ENCODE measurements around the gene RNF103.

GRCh38 chr2:86603905-86604304 is 19.8 kb downstream of the RNF103 start:
- TF ChIP-seq POLR2AphosphoS5 (IDR thresholded peaks at IDR 0.05; ENCODE audit: low read depth, low read length) (no peak), ZNF274 (IDR thresholded peaks at IDR 0.05; ENCODE audit: borderline replicate concordance, extremely low read depth, low read length) (no peak), RFX5 (IDR thresholded peaks at IDR 0.05; ENCODE audit: borderline replicate concordance, low read depth, low read length) (no peak), POLR2A (IDR thresholded peaks at IDR 0.05; ENCODE audit: control extremely low read depth in 1 of 2, low read depth in 2 of 2, low read length in 2 of 2) (no peak), SP2 (IDR thresholded peaks at IDR 0.05; ENCODE audit: low read length) (no peak), EP300 (IDR thresholded peaks at IDR 0.05; ENCODE audit: borderline replicate concordance in 1 of 2, low read depth in 2 of 2, low read length in 2 of 2) (no peak), CTCF (IDR thresholded peaks at IDR 0.05; ENCODE audit: control extremely low read depth in 1 of 3, insufficient read depth in 1 of 3, low read depth in 1 of 3, low read length in 3 of 3) (no peak), JUND (IDR thresholded peaks at IDR 0.05; ENCODE audit: low read length) (no peak), GTF2F1 (IDR thresholded peaks at IDR 0.05; ENCODE audit: borderline replicate concordance, low read depth, low read length) (no peak)

Data from H1 (cell line).